Left ventricle myocardium inferior (tissue), 1 donor: ENCODE measurements around the gene TACSTD2. TPM values are rescaled to one million over a fixed set of nuclear protein-coding genes. Genes with fewer than 3 reads are reported as not detected.

Experiments used
- DNase-seq: peaks from one replicate; pipeline ENCODE4 v3.0.0-alpha.2; 2020
- H3K27ac ChIP-seq: fragments of 200-600 bp; replicated peaks from 2 replicates; pipeline ENCODE4 v1.8.0; 2021
- H3K27me3 ChIP-seq: fragments of 200-600 bp; 2 replicates; pipeline ENCODE4 v1.8.0; 2021; ENCODE audit warnings: low read depth
- H3K36me3 ChIP-seq: fragments of 200-600 bp; 2 replicates; pipeline ENCODE4 v1.8.0; 2021
- H3K4me1 ChIP-seq: fragments of 200-600 bp; 2 replicates; pipeline ENCODE4 v1.8.0; 2021
- H3K4me3 ChIP-seq: fragments of 200-600 bp; 2 replicates; pipeline ENCODE4 v1.8.0; 2021; ENCODE audit warnings: mild to moderate bottlenecking, moderate library complexity
- H3K9me3 ChIP-seq: fragments of 200-600 bp; replicated peaks from 2 replicates; pipeline ENCODE4 v1.8.0; 2021
- intact Hi-C: fragments of 100-400 bp; cut with micrococcal nuclease; formaldehyde crosslinking; loops from one replicate; pipeline ENCODE4 v1.11.0; 2022
- total RNA-seq: library from RNA; stranded (reverse); fragmentation: NEBNext Ultra II Directional; extraction: Animal tissue kit (Norgen Biotek cat#: 25700); gene quantifications from one replicate; pipeline ENCODE4 v1.2.1, GENCODE V29; 2021
- TF ChIP-seq, protein P1 (sequence below): fragments of 200-600 bp; IDR thresholded peaks from 2 replicates; pipeline ENCODE4 v1.8.0; 2021; ENCODE audit warnings: antibody characterized with exemption, mild to moderate bottlenecking, borderline replicate concordance
- donor health status: DM: no; HTN: yes; CAD: no; lungs with severe emphysema.

Gene TACSTD2
- total RNA-seq, 1 donor from 2014 or later: 0.16 TPM

DNA sequence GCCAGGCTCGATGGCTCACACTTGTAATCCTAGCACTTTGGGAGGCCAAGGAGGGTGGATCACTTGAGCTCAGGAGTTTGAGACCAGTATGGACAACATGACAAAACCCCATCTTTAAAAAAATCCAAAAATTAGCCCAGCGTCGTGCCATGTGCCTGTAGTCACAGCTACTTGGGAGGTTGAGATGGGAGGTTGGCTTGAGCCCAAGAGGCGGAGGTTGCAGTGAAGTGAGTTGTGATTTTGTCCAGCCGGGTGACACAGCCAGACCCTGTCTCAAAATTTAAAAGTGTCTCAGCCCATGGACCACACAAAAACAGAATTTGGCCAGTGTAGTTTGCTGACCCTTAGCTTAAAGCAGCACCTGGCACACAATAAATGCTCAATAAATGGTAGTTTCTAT is 11.3 kb upstream of the TACSTD2 start:
- peaks cover 6% of the 10 kb centered on the region for H3K27me3 ChIP-seq
- H3K27ac ChIP-seq: no peak overlapping the region
- no peaks in the 10 kb centered on the region for H3K36me3 ChIP-seq
- no peaks in the 10 kb centered on the region for H3K9me3 ChIP-seq
- TF ChIP-seq, protein P1, sequence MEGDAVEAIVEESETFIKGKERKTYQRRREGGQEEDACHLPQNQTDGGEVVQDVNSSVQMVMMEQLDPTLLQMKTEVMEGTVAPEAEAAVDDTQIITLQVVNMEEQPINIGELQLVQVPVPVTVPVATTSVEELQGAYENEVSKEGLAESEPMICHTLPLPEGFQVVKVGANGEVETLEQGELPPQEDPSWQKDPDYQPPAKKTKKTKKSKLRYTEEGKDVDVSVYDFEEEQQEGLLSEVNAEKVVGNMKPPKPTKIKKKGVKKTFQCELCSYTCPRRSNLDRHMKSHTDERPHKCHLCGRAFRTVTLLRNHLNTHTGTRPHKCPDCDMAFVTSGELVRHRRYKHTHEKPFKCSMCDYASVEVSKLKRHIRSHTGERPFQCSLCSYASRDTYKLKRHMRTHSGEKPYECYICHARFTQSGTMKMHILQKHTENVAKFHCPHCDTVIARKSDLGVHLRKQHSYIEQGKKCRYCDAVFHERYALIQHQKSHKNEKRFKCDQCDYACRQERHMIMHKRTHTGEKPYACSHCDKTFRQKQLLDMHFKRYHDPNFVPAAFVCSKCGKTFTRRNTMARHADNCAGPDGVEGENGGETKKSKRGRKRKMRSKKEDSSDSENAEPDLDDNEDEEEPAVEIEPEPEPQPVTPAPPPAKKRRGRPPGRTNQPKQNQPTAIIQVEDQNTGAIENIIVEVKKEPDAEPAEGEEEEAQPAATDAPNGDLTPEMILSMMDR: no peak
- H3K4me3 ChIP-seq: no peak overlapping the region
- no peak for DNase-seq
- intact Hi-C loops: no loop called here
- peaks cover 26% of the 10 kb centered on the region for H3K4me1 ChIP-seq

DNA sequence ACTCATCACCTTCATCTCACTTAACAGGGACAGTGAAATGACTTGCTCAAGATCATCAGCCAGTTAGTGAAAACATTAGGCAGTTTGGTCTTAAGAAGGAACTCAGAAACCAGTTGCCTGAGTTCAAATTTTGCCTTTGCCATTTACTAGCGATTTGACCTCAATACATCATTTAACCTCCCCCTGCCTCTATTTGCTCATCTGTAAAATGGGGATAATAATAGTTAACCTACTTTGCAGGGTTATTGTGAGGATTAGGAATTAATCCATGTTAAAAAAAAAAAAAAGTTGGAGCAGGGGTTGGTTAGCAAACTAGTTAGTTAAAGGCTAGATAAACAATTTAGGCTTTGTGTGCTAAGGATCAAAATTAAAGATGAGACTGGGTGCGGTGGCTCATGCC is 10.6 kb upstream of the TACSTD2 start:
- H3K9me3 ChIP-seq: no peaks in the 10 kb centered on the region
- TF ChIP-seq, protein P1: no peak
- no peaks in the 10 kb centered on the region for H3K36me3 ChIP-seq
- DNase-seq: no peak
- H3K4me1 ChIP-seq: peaks cover 22% of the 10 kb centered on the region
- intact Hi-C loops: no loop called here
- peaks cover 6% of the 10 kb centered on the region for H3K27me3 ChIP-seq
- H3K4me3 ChIP-seq: no peak overlapping the region
- no peak overlapping the region for H3K27ac ChIP-seq

DNA sequence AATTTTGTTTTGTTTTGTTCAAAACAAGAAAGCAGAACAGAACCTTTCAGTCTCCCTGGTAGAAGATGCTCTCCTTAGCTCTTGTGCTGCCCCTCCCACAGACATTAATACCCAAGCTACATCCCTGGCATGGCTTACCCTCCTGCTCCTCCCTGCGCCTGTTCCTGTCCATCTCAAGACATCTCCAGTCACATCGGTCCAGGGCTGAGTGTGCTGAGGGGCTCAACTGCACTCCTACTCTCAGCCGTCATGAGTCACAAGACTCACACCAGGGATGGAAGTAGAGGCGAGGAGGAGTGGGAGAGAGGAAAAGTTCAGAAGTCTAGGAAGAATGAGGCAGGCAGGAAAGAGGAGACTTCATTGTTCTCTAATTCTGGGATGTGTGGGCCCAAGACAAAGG is 9.2 kb upstream of the TACSTD2 start:
- Histone ChIP-seq H3K27ac (no peak overlapping the region), H3K4me1 (peaks cover 10% of the 10 kb centered on the region)

DNA sequence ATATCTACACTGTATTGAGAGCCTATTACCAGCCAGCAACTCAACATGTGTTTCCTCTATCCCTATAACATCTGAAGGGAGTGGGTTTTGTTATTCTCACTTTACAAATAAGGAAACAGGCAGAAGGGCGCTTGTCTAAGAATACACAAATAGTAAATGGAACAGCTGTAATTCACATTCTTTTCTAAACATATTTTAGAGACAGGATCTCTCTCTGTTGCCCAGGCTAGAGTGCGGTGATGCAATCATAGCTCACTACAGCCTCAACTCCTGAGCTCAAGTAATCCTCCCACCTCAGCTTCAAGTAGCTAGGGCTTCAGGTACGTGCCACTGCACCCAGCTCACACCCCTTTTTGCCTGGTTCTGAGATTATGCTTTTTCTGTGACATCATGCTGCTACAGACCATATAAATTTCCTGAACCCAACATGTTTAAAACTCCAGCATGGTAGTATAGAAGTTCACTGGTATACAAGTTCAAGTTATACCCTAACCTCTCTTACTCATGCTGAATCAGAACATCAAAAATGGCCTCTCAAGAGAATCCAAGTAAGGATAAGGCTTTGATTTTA is 8.6 kb upstream of the TACSTD2 start:
- no peaks in the 10 kb centered on the region for H3K9me3 ChIP-seq
- peaks cover 13% of the 10 kb centered on the region for H3K27me3 ChIP-seq
- H3K4me3 ChIP-seq: no peak overlapping the region
- H3K4me1 ChIP-seq: peaks cover 10% of the 10 kb centered on the region
- DNase-seq: no peak
- intact Hi-C loops: no loop called here
- no peak overlapping the region for H3K27ac ChIP-seq
- H3K36me3 ChIP-seq: no peaks in the 10 kb centered on the region
- TF ChIP-seq, protein P1: no peak

More for the DNA sequence above, 9.2 kb upstream of the TACSTD2 start:
- no peak for DNase-seq
- intact Hi-C loops: no loop called here
- Histone ChIP-seq H3K36me3 (no peaks in the 10 kb centered on the region), H3K4me3 (no peak overlapping the region), H3K27me3 (peaks cover 7% of the 10 kb centered on the region), H3K9me3 (no peaks in the 10 kb centered on the region)
- TF ChIP-seq, protein P1: no peak

DNA sequence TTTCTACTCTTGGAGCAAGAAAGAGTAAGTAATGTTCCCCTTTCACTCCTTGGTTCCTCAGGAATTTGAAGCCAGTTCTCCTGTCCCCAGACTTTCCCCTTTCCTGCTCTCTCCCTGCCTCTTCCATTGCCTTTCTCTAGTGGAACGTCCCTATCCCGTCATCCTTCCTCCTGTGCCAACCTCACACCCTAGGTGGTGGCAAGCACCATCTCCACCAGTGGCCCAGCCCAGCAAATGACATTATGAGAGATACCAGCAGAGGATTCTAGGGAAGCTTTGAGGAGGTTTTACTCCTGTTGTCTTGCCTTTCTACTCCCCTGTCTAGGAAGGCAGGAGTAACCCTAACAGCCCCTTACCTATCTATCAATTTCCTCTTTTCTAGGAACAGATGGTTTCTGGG is 8.1 kb upstream of the TACSTD2 start:
- TF ChIP-seq, protein P1: no peak
- no peak overlapping the region for H3K27ac ChIP-seq
- no peaks in the 10 kb centered on the region for H3K36me3 ChIP-seq
- H3K4me1 ChIP-seq: peaks cover 10% of the 10 kb centered on the region
- H3K9me3 ChIP-seq: no peaks in the 10 kb centered on the region
- H3K27me3 ChIP-seq: peaks cover 17% of the 10 kb centered on the region
- H3K4me3 ChIP-seq: no peak overlapping the region
- intact Hi-C loops: no loop called here
- DNase-seq: no peak
